Colon (tissue), 2 donors: ENCODE measurements around the gene MARCKSL1.
"Not testable (repeated sequence)": the region's sequence is repeated elsewhere in the genome, so short reads cannot be mapped to it uniquely, and the experiment has no call there.

Source experiments
- FAIRE-seq: peaks from 2 replicates; lab custom pipeline; 2012; peaks lifted over from hg19 to GRCh38; lab: Jason Lieb, UNC
- donor health status: control.
- donor health status: control.

Gene MARCKSL1

GRCh38 chr1:32285658-32286057, 50.4 kb downstream of the MARCKSL1 start:
- FAIRE-seq, result no peak

- not testable (repeated sequence) for FAIRE-seq
These were observed 51.3 kb downstream of the MARCKSL1 start for GRCh38 chr1:32284777-32285176.
